AG04450 (cell line): ENCODE results near the gene UBE2Q1. TPM values are rescaled to one million over a fixed set of nuclear protein-coding genes. Genes with fewer than 3 reads are reported as not detected.

Experiments
- polyA plus RNA-seq: library from polyadenylated mRNA; depleted of rRNA; stranded (reverse); fragments of >200 nt; gene quantifications from 2 replicates; pipeline ENCODE4 v1.2.3, GENCODE V29; 2011; rRNA removed

Gene UBE2Q1
- polyA plus RNA-seq, 1 experiment = 17.6 TPM

Other genes starting within 250 kb of the UBE2Q1 start
- not detected in 2 replicates for gene AQP10, start 237.6 kb downstream of the UBE2Q1 start, polyA plus RNA-seq
- 42.5 and 45.7 TPM in 2 replicates for gene ATP8B2, start 233.1 kb downstream of the UBE2Q1 start, polyA plus RNA-seq
- gene IL6R, start 153.3 kb downstream of the UBE2Q1 start, polyA plus RNA-seq = 5.9 and 6.1 TPM in 2 replicates
- not detected in 2 replicates for gene TDRD10, start 56.4 kb downstream of the UBE2Q1 start, polyA plus RNA-seq
- not detected in 2 replicates for gene SHE, start 56.2 kb downstream of the UBE2Q1 start, polyA plus RNA-seq
- gene CHRNB2, start 9.1 kb upstream of the UBE2Q1 start, polyA plus RNA-seq = 0.06 TPM in 1 of 2 replicates, not detected in the other
- gene ADAR, start 49.5 kb upstream of the UBE2Q1 start, polyA plus RNA-seq = 159 and 203 TPM in 2 replicates